ENCODE measurements around the gene SPP2. TPM values are rescaled to one million over a fixed set of nuclear protein-coding genes. Genes with fewer than 3 reads are reported as not detected.
A peak's percentile ranks its signal among the peaks of the same experiment; 100 is the strongest.

The SPP2 gene
- total RNA-seq, 1 donor from 2014 or later: not detected

DNA sequence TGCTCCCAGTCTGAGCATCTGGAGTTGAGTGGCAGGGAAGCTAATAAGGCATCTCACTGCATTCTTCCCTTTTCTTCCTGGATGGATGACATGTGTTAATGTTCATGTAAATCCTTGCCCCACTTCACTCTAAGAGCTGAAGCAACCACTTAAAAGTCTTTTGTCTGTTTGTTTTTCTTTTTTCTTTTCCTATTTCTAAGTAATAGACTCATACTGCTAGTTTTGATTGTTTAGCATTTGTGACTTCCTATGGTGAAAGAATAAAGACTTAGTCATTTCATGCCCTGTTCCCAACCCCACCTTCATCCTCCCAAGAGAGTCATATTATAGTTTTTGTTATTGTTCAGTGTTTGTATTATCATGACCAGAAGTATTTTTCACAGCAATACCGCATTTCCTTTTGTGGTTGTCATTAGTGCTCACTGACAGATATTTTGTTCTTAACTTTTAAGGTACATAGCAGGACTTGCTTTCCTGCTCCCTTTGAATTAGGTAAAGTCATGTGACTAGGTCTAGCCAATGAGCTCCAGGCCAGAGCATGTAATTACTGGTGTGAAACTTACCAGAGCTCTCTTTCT, 18.1 kb upstream of the SPP2 start:
- DNase-seq (ENCODE audit: missing footprints): no peak
- intact Hi-C loops (cut with DNase I): no loop called here

DNA sequence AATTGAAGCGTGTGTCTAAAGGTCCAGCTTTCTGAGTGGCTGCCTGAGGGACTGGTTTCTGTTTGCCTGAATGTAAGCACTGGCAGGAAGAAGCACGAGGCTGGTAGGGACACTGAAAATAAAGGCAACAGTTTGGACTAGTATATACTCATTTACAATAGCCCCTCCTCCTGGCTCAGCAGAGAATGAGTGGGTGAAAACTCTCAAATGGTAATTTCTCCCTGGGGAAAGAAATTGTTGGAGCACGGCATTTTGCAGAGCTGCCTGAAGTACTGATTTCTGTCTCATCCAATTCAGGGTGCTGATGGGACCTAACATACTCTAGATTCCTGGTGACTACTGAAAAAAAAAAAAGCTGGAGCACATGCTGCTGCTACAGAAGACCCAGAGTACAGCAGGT, 17.3 kb upstream of the SPP2 start:
- ATAC-seq (no peak), DNase-seq (ENCODE audit: missing footprints) (no peak)
- intact Hi-C loops (cut with DNase I): no loop called here

More for the DNA sequence above, 18.1 kb upstream of the SPP2 start:
- no peak for ATAC-seq

DNA sequence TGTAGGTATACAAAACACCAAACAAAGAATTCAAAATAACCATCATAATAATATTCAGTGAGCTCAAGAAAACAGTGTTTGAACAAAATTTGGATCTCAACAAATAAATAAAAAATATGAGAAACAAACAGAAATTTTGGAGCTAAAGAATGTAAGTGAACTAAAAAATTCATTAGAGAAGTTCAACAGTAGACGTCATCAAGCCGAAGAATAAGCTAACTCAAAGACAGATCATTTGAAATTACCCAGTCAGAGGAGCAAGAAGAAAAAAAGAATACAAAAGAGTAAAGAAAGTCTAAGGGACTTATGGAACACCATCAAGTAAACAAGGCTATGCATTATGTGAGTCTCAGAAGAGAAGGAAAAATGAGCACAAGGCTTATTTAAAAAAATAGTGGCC, 16.6 kb upstream of the SPP2 start:
- DNase-seq (ENCODE audit: missing footprints) (no peak), ATAC-seq (no peak)
- intact Hi-C loops (cut with DNase I): no loop called here

DNA sequence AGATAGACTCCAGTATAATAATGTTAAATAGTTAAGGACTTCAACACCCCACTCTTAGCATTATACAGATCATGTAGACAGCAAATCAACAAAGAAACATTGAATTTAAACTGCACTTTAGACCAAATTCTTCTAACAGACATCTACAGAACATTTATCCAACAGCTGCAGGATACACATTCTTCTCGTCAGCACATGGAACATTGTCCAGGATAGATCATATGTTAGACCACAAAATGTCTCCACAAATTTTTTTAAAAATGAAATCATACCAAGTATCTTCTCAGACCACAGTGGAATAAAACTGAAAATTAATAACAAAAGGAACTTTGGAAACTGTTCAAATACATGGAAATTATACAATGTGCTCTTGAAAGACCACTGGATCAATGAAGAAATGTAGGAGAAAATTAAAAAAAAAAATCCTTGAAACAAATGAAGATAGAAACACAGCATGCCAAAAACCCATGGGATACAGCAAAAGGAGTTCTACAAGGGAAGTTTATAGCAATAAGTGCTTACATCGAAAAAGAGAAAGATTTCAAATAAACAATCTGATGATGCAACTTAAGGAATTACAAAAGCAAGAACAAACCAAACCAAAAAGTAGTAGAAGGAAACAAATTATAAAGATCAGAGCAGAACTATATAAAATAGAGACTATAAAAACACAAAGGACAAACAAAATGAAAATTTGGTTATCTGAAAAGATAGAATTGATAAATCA, 12.3 kb upstream of the SPP2 start:
- intact Hi-C loops (cut with DNase I): no loop called here

DNA sequence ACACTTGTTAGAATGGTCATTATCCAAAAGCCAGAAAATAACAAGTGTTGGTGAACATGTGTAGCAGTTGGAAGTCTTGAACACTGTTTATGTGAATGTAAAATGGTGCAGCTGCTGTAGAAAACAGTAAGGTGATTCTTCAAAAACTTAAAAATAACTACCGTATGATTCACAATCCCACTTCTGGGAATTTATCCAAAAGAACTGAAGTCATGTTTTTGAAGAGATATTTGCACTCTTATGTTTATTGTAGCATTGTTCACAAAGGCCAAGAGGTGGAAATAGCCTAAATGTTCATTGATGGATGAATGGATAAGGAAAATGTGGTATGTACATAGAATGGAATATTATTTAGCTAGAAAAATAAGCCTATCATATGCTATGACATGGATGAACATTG, 6.3 kb upstream of the SPP2 start:
- intact Hi-C loops (cut with DNase I): no loop called here
- no peak for ATAC-seq
- DNase-seq (ENCODE audit: missing footprints): no peak

More for the DNA sequence above, 12.3 kb upstream of the SPP2 start:
- DNase-seq (ENCODE audit: missing footprints): no peak
- no peak for ATAC-seq

DNA sequence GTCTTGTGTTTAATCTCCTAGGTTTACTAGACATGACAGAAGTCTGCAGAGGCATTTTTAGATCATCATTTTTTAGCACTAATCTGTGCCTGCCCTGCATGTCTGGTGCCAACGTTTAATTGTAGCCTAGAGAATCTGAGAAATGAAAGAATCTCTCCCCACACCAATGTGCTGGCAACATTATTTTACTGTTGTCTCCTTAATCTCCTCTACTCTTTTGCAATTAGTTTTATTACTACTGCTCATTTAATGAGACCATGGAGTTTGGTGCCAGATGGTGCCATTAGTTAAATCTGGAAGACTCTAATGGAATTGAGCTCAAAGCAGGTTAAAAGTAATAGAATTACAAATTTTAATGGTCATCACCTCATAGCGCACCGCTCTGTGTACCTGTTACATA, 4.0 kb upstream of the SPP2 start:
- DNase-seq (ENCODE audit: missing footprints) (no peak), ATAC-seq (no peak)
- intact Hi-C loops (cut with DNase I): no loop called here

DNA sequence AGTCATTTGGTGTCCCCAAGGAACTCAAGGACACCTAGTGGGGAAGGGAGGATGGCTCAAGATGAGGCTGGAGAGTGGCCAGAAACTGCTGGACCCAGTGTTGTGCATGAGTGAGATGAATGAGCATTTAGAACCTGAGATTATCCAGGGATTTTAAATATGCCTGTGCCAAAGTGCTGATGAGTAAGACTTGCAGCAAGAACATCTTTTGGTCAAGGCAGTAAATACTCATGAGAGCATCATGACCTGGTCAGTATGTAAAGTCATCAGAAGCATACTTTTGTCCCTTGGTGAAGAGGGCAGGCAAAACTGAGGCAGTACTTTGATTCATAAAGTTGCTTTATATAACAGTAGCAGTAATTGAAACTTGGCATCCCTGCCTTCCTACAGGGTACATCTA, 3.1 kb upstream of the SPP2 start:
- ATAC-seq (no peak), DNase-seq (ENCODE audit: missing footprints) (no peak)
- intact Hi-C loops (cut with DNase I): no loop called here

DNA sequence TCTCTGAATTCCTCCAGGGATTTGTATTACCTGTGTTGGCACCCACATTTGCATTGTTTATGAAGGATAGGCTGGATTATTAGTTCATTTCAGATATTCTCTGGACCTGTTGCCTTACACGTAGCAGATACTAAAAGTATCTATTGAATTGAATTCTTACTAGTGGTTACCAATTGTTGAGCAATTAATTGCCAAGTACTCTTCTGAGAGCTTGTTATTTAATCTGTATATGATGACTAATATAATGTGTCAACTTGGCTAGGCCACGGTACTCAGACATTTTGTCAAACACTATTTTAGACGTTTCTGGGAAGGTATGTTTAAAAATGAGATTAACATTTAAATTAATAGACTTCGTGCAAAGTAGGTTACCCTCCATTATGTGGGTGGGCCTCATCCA, 2.5 kb upstream of the SPP2 start:
- DNase-seq (ENCODE audit: missing footprints): no peak
- intact Hi-C loops (cut with DNase I): no loop called here

DNA sequence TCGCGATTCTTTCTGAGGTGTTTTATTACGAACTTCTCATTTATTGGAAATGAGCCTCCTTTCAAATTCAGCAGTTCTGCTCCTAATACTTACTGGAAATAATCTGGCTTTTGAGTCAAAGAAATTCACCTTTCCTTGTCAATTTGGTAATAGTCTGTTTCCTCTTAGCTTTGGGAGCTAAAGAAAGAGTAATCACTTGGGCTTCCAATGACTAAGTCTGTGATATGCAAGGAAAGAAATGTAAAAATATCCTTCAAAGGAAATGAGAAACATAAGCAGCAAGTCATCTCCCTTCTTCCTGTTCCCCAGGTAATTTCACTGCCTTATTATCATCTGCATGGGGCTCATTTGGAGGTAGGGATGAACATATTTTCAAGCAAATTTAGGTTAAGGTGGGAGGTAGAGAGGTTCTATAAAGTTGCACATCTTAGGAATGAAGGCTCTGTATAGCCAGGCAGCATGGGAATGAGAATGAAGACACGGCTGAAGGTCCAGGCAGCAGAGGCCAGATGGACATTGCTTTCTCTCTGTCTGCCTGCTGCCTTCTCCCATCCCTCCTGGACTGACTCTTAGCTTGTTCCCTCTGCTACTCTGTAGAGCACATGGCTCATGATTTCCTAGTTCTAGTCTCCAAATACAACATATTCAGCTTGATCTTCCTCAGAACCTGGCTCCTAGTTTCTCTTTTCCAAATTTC, 1.0 kb downstream of the SPP2 start:
- DNase-seq (ENCODE audit: missing footprints) (no peak), ATAC-seq (no peak)
- intact Hi-C loops (cut with DNase I): no loop called here

More for the DNA sequence above, 2.5 kb upstream of the SPP2 start:
- ATAC-seq: no peak

DNA sequence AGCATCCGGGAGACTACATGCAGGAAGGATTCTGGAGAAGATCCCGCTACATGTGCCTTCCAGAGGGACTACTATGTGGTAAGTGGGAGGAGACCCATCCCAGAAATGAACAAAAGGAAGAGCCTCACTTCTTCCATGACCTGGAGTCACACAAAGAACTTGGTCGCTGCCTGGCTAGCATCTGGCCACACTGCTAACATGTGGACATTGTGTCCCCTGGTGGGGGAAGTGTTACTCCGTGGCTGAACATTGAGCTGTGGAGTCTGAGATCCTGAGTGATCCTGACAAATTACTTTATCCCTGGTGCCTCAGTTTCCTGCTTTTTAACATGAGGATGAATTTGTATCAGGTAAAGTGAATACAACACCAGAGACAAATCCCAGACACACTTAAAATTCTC, 8.4 kb downstream of the SPP2 start:
- intact Hi-C loops (cut with DNase I): no loop called here
- ATAC-seq (no peak), DNase-seq (ENCODE audit: missing footprints) (no peak)

DNA sequence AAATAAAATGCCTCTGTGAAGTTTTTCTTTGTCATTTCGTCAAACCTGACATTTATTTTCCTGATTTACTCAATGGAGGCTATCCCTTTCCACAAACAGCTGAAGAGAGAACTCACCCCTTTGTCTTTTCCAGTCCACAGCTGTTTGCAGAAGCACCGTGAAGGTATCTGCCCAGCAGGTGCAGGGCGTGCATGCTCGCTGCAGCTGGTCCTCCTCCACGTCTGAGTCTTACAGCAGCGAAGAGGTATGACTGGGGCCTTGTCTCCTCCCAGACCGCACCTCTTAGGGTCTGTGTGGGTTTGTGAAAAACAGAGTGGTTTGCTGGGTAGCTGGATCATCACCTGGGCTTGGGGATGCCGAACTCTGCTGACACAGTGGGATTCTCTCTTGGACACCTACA, 9.7 kb downstream of the SPP2 start:
- no peak for ATAC-seq
- no peak for DNase-seq (ENCODE audit: missing footprints)
- intact Hi-C loops (cut with DNase I): no loop called here

DNA sequence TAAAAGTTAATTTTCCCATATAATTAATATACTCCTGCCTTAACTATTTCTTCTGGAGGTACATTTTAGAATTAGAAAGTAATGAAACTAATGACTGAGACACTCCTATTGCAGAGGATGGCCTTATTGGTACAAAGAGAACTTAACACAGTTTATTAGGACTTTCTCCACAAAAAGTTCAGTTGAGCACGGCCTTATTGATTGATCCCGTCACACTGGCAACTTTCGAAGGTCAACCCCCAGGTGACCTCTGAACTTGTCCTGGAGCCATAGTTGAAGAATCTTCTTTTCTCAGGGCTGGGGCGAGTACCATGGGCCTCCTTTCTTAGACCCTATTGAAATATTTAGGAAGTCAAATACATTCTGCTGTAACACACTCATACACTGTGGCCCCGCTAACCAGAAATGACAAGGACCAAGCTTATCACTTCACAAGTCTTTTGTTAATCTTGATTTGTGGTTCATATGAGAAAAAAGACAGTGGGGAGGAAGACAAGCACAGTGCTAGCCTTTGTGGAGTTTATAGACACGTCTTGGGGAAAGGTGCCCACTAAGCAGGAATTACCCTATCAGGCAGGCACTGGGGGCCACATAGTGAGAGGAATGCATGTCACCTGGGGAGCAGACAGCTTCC, 11.2 kb downstream of the SPP2 start:
- no peak for ATAC-seq
- intact Hi-C loops (cut with DNase I): no loop called here
- DNase-seq (ENCODE audit: missing footprints): no peak

DNA sequence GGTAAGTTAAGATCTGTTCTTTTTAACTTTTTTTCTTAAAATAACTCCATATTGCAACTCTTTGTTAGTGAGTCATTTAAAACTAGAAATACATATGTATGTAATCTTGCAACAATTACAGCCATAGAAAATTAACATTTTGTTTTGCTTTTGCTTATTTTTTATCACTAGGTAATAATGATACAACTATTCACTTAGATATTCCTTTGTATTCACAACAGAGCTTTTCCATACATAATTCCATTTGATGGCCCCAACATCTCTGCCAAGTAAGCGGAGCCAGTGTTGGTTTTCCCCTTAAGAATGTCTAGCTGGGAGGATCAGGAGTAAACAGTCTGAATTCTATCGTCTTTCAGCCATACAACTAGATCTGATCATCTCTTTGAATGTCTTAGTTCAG, 16.1 kb downstream of the SPP2 start:
- DNase-seq (ENCODE audit: missing footprints) (no peak), ATAC-seq (no peak)
- intact Hi-C loops (cut with DNase I): no loop called here

DNA sequence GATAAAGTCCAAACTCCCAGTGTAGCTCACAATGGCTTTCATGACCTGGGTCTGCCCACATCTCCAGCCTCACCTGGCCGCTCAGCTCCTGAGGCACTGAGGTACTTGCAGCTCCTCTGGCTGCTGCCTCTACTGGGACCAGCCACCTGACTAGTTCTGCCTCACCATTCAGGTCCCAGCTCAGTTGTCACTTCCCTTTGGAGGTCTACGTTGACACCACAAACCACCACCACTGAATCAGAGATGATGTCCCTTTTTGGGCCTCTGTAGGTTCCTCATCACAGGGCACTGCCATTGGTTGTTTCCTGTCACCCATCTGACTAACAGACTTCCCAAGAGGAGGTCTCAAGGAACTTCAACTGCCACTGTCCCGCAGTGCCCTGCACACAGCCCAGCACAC, 21.2 kb downstream of the SPP2 start:
- DNase-seq (ENCODE audit: missing footprints) (no peak), ATAC-seq (peak; percentile 20)
- intact Hi-C loops (cut with DNase I): no loop called here

DNA sequence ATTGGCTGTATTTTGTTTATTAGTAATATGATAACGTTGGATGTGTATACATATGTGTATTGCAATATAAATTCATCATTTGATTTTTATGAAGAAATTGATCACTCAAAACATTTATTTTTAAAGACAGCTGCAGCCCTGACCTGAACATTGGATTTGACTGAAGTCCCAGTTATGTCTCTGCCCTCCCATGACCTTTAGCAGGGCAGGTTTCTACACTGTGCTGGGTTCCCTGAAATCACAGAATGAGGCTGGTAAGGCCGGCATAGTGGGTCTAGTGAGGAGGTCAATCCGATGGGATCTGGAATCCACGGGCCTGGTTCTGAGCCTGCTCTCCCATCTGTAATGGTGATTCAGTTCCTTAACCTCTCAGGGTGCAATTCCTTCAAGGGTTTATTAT, 22.0 kb downstream of the SPP2 start:
- ATAC-seq (no peak), DNase-seq (ENCODE audit: missing footprints) (no peak)
- intact Hi-C loops (cut with DNase I): no loop called here

DNA sequence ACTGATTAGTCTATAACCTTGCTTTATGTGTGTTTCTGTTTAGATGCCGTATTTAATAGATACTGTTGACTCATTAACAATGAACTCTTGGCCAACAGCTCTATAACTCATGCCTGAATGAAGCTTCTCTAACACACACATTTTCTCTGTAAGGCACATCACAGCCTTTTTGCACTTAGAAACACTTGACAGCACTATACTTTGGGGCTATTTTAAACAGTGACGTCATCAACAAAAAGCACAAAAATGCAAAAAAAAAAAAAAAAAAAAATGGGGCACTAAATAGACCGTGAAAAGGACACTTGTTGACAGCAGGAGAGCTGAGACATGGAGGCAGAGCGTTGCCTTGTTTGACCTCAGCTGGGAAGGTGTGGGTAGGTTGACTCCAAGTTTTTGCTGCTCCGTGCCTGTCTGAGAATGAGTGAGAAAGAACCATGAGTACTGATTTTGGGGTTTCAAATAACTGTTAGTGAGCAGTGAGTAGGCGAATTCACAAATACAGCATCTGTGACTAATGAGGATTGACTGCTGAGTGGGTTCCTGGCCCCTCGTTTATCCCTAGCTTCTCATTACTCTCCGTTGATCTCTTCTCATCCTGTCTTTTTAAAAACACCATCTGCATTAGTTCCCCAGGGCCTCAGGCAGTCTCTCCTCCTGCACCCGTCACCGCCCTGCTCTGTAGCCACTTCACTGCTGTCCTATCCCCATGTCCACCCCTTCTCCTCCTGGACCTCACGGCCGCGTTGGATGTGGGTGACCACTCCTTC, 24.4 kb downstream of the SPP2 start:
- no peak for ATAC-seq
- intact Hi-C loops (cut with DNase I): no loop called here

DNA sequence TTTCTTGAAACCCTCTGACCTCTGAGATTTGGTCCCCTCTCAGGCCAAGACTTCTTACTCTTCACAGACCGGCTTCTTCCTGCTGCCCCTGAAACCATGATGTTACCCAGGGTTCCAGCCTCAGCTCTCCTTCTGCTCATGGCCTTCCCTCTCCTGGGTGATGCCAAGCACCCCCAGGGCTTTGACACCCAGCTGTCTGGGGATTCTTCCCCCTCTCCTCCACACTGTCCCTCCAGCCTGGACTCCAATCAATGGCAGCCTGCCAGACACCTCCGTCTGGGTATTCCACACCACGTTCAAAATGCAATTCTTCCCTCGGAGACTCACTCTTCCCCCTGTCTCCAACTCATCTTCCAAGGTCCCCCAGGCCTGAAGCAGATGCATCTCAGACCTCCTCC, 25.0 kb downstream of the SPP2 start:
- ATAC-seq: no peak
- no peak for DNase-seq (ENCODE audit: missing footprints)
- intact Hi-C loops (cut with DNase I): no loop called here

More for the DNA sequence above, 24.4 kb downstream of the SPP2 start:
- no peak for DNase-seq (ENCODE audit: missing footprints)

DNA sequence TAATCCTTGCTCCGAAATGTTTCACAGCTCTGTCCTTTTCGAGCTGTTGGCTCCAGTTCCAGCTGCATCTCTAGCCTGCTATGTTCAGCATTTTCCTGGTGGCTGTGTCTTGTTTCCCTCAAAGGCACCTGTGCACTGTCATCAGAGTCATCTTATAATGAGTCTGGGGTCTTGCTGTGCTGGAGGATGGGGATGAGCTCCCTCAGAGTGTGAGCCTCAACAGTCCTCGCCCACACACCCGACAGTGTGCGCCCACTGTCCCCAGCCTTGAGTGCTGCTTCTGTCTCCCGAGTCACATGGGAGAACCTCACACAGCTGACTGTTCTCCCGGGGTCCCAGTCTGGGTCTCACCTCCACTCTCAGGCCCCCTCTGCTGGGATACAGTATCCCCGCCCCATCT, 25.4 kb downstream of the SPP2 start:
- no peak for DNase-seq (ENCODE audit: missing footprints)
- no peak for ATAC-seq
- intact Hi-C loops (cut with DNase I): no loop called here

DNA sequence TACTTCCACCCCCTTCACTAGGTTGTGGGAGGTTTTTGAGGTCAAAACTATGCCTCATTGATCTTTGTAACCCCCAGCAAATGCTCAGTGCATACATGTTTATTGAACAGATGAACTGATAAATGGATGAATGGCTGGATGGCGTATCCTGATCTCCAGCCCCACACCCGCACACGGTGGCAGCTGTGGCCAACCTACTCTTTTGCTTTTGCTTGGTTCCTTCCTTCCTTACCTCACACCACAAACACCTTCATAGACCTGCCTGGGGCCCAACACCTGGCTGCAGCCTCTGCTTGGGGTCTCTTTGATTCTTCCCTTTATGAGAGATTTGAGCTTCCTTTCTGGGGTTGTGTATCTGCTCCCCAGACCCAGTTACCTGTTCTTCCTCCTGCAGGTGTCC, 25.9 kb downstream of the SPP2 start:
- DNase-seq (ENCODE audit: missing footprints) (no peak), ATAC-seq (no peak)
- intact Hi-C loops (cut with DNase I): no loop called here
